AG09309 (cell line): Measurements from ENCODE around the gene SORCS1.

ENCODE experiments used
- DNase-seq: peaks from one replicate; pipeline ENCODE4 v3.0.0-alpha.2; 2010; ENCODE audit warnings: low read depth
- H3K4me3 ChIP-seq: 2 replicates; pipeline ENCODE4 v1.5.1; 2011; ENCODE audit warnings: mild to moderate bottlenecking, low read depth, low read length, moderate library complexity; ENCODE audit not compliant: control insufficient read depth
- TF ChIP-seq, protein P1 (sequence below): IDR thresholded peaks from 2 replicates; pipeline ENCODE4 v1.5.1; 2011; ENCODE audit warnings: mild to moderate bottlenecking, low read depth, low read length, inconsistent platforms; ENCODE audit not compliant: insufficient read depth, control insufficient read depth; ENCODE audit errors: missing control alignments

The SORCS1 gene

DNA sequence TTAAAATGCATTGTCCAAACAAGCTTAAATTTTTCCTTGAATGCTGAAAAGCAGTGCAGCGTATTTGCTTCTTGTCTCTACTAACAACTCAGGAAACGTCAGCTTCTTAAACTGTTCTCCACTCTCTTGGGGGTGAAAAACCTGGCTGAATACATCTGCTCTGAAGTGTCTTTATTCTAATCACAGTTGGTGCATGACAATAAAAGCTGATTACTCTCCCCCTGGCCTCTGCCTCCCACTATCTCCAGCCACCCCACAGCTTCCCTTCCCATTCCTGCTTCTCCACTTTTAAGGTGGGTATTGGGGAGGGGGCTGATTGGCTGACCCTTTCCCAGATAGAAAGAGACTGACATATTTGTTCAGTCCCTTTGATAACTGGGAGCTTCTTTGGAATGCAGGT, 456.0 kb downstream of the SORCS1 start:
- H3K4me3 ChIP-seq, result no peak overlapping the region
- DNase-seq, result no peak
- TF ChIP-seq, protein P1, sequence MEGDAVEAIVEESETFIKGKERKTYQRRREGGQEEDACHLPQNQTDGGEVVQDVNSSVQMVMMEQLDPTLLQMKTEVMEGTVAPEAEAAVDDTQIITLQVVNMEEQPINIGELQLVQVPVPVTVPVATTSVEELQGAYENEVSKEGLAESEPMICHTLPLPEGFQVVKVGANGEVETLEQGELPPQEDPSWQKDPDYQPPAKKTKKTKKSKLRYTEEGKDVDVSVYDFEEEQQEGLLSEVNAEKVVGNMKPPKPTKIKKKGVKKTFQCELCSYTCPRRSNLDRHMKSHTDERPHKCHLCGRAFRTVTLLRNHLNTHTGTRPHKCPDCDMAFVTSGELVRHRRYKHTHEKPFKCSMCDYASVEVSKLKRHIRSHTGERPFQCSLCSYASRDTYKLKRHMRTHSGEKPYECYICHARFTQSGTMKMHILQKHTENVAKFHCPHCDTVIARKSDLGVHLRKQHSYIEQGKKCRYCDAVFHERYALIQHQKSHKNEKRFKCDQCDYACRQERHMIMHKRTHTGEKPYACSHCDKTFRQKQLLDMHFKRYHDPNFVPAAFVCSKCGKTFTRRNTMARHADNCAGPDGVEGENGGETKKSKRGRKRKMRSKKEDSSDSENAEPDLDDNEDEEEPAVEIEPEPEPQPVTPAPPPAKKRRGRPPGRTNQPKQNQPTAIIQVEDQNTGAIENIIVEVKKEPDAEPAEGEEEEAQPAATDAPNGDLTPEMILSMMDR, result no peak

GRCh38 chr10:106707657-106708056, 456.8 kb downstream of the SORCS1 start:
- no peak for DNase-seq
- TF ChIP-seq, protein P1, result no peak
- H3K4me3 ChIP-seq, result no peak overlapping the region

GRCh38 chr10:106706127-106706526, 458.4 kb downstream of the SORCS1 start:
- TF ChIP-seq, protein P1, result no peak
- H3K4me3 ChIP-seq, result no peak overlapping the region

GRCh38 chr10:106705681-106706100, 458.8 kb downstream of the SORCS1 start:
- TF ChIP-seq, protein P1, result peak; percentile 37
- no peak for DNase-seq
- H3K4me3 ChIP-seq, result no peak overlapping the region

More at GRCh38 chr10:106706127-106706526, 458.4 kb downstream of the SORCS1 start:
- DNase-seq, result no peak

GRCh38 chr10:106696239-106696638, 468.3 kb downstream of the SORCS1 start:
- no peak for DNase-seq
- H3K4me3 ChIP-seq, result no peak overlapping the region
- TF ChIP-seq, protein P1, result no peak

GRCh38 chr10:106694696-106695095, 469.8 kb downstream of the SORCS1 start:
- no peak overlapping the region for H3K4me3 ChIP-seq
- DNase-seq, result no peak
- TF ChIP-seq, protein P1, result no peak

GRCh38 chr10:106682175-106682574, 482.3 kb downstream of the SORCS1 start:
- H3K4me3 ChIP-seq, result no peak overlapping the region
- no peak for DNase-seq
- TF ChIP-seq, protein P1, result no peak
